Naive thymus-derived CD4-positive, alpha-beta T cell (primary cell): Measurements from ENCODE around the gene ZNF25. TPM values are rescaled to one million over a fixed set of nuclear protein-coding genes. Genes with fewer than 3 reads are reported as not detected.
"Not testable (repeated sequence)": the region's sequence is repeated elsewhere in the genome, so short reads cannot be mapped to it uniquely, and the experiment has no call there.

Experiments
- ATAC-seq: fragments of 150-1000 bp; cut with Tn5 transposase; 2 replicates; pipeline ENCODE4 v1.10.0; 2021; ENCODE audit warnings: mild to moderate bottlenecking, moderate library complexity
- CTCF ChIA-PET: fragments of 350-600 bp; sonication (Branson Sonifier 250); formaldehyde crosslinking; loops from one replicate; lab custom pipeline; 2021; ENCODE audit warnings: antibody characterized with exemption; lab: Charles Lee
- POLR2A ChIA-PET: fragments of 350-600 bp; sonication (Branson Sonifier 250); formaldehyde crosslinking; loops from one replicate; lab custom pipeline; 2021; ENCODE audit warnings: antibody characterized with exemption, inconsistent platforms; lab: Charles Lee
- DNase-seq, 9 donors: peaks; one replicate each; pipeline versions ENCODE4 v3.0.0 to v3.0.0-alpha.2; 2020 to 2022; ENCODE audit warnings: mixed read lengths in 1 of 9
- H3K27ac ChIP-seq: one replicate; pipeline ENCODE4 v1.7.0; 2013; ENCODE audit warnings: mild to moderate bottlenecking, low read depth, low read length, moderate library complexity
- H3K27me3 ChIP-seq, 2 donors: one replicate each; pipeline ENCODE4 v1.7.0; 2013; ENCODE audit warnings: low read length in 2 of 2, mild to moderate bottlenecking in 2 of 2, moderate library complexity in 2 of 2; ENCODE audit not compliant: control insufficient read depth in 2 of 2, insufficient read depth in 2 of 2
- H3K36me3 ChIP-seq, 3 experiments: 1 replicate in 2 of 3; 2 replicates in 1 of 3; pipeline ENCODE4 v1.7.0; 2013; ENCODE audit warnings: low read length in 3 of 3, mild to moderate bottlenecking in 3 of 3, moderate library complexity in 1 of 3; ENCODE audit not compliant: insufficient read depth in 3 of 3, control insufficient read depth in 2 of 3
- H3K4me1 ChIP-seq, 2 donors: one replicate each; pipeline ENCODE4 v1.7.0; 2013; ENCODE audit warnings: low read length in 2 of 2, mild to moderate bottlenecking in 2 of 2, moderate library complexity in 1 of 2; ENCODE audit not compliant: control insufficient read depth in 2 of 2, insufficient read depth in 2 of 2
- H3K4me3 ChIP-seq: 2 replicates; pipeline ENCODE4 v1.7.0; 2013; ENCODE audit warnings: mild to moderate bottlenecking, low read length
- H3K9me3 ChIP-seq, 3 experiments: 1 replicate in 2 of 3; 2 replicates in 1 of 3; pipeline ENCODE4 v1.7.0; 2013; ENCODE audit warnings: low read length in 3 of 3; ENCODE audit not compliant: control insufficient read depth in 2 of 3
- H3K27ac Mint-ChIP-seq, 9 donors: one replicate each; pipeline ENCODE4 v1.8.0; 2020 to 2022; ENCODE audit warnings: mixed read lengths in 9 of 9, mild to moderate bottlenecking in 8 of 9, moderate library complexity in 5 of 9, inconsistent platforms in 2 of 9
- H3K27me3 Mint-ChIP-seq, 5 donors: one replicate each; pipeline ENCODE4 v1.8.0; 2021 to 2022; ENCODE audit warnings: mixed read lengths in 5 of 5, mild to moderate bottlenecking in 1 of 5
- H3K36me3 Mint-ChIP-seq, 5 donors: one replicate each; pipeline ENCODE4 v1.8.0; 2020 to 2022; ENCODE audit warnings: mixed read lengths in 5 of 5, mild to moderate bottlenecking in 3 of 5, inconsistent platforms in 1 of 5
- H3K4me1 Mint-ChIP-seq, 7 donors: one replicate each; pipeline ENCODE4 v1.8.0; 2020 to 2022; ENCODE audit warnings: mixed read lengths in 7 of 7, mild to moderate bottlenecking in 3 of 7, inconsistent platforms in 1 of 7
- H3K4me3 Mint-ChIP-seq, 10 donors: one replicate each; pipeline ENCODE4 v1.8.0; 2020 to 2022; ENCODE audit warnings: mild to moderate bottlenecking in 10 of 10, mixed read lengths in 10 of 10, moderate library complexity in 6 of 10, inconsistent platforms in 2 of 10
- H3K9me3 Mint-ChIP-seq, 11 donors: one replicate each; pipeline ENCODE4 v1.8.0; 2020 to 2022; ENCODE audit warnings: mixed read lengths in 11 of 11, mild to moderate bottlenecking in 4 of 11, inconsistent platforms in 1 of 11, moderate library complexity in 1 of 11
- intact Hi-C, 2 donors: fragments of 100-400 bp; cut with micrococcal nuclease; formaldehyde crosslinking; loops; one replicate each; pipeline ENCODE4 v1.15.1; 2023
- polyA plus RNA-seq, 2 donors: library from polyadenylated mRNA; unstranded; fragments of 300-500 nt; fragmentation: Illumina TruSeq; gene quantifications; one replicate each; pipeline ENCODE4 v1.2.3, GENCODE V29; 2021
- total RNA-seq, 6 experiments: library from RNA in 5 of 6; stranded (reverse) in 5 of 6; gene quantifications; 1 replicate in 5 of 6; 2 replicates in 1 of 6; pipeline ENCODE4 v1.2.3 and lab custom pipeline; 2021 to 2026

Gene ZNF25
- total RNA-seq = 10 to 100 TPM in 3 of 5 experiments, 1 to 10 TPM in 2; 7.0 to 13.9 (median 10.1) TPM
- 1 to 10 TPM; 4.3 to 4.7 TPM for polyA plus RNA-seq
- total RNA-seq (lab: John Stamatoyannopoulos, UW) = 21.1 reads per million, percentile 51 among the genes with 10 or more reads in this experiment

GRCh38 chr10:37976091-37976879 lies at the start of gene ZNF25:
Gene ZNF25 (minus strand): TSS chr10:37976647. CDS start chr10:37971722, 4,925 bp downstream.
- intact Hi-C loops = loop anchor here (1.0 to 10.0 kb wide), 7 partner anchors 34 to 426 kb away; partner anchors contain the start of genes ZNF248 (in 2 of the 2), ZNF33A (in 2 of the 2) and ZNF37A (in 2 of the 2)
- Histone ChIP-seq H3K27me3 (no peaks in the 10 kb centered on the region), H3K4me1 (peaks cover 6 to 10% of the 10 kb centered on the region in 2 donors), H3K36me3 (no peaks in the 10 kb centered on the region), H3K9me3 (no peaks in the 10 kb centered on the region), H3K27ac (peak within 1 kb of the TSS; percentile 95), H3K4me3 (peak within 1 kb of the TSS; percentile 62)
- Mint-ChIP-seq H3K4me3 (peak within 1 kb of the TSS; percentile 87 to 100 (median 95)), H3K27ac (peak within 1 kb of the TSS; percentile 92 to 99 (median 97)), H3K9me3 (peaks cover 0 to 4% (median 0%) of the 10 kb centered on the region in 11 donors), H3K36me3 (peaks cover 0 to 18% (median 6%) of the 10 kb centered on the region in 5 donors), H3K4me1 (peaks cover 19 to 36% (median 27%) of the 10 kb centered on the region in 7 donors), H3K27me3 (peaks cover 0 to 2% (median 0%) of the 10 kb centered on the region in 5 donors)
- ATAC-seq = peak; percentile 94
- peak; percentile 83 to 97 (median 96) for DNase-seq
- ChIA-PET POLR2A (interaction anchor here (0.5 to 3.5 kb wide), 14 partner anchors 11 to 427 kb away, joined by 3 to 25 read pairs (median 4); partner anchors contain the start of genes ZNF248, ZNF33A and ZNF37A), CTCF (interaction anchor here (0.5 to 1.2 kb wide), 5 partner anchors 13 to 117 kb away, joined by 3 to 5 read pairs (median 4); partner anchors contain the start of genes ZNF33A and ZNF37A)

- Histone ChIP-seq H3K27ac (no peak overlapping the region), H3K36me3 (peaks cover 0 to 63% (median 10%) of the 10 kb centered on the region in 3 experiments), H3K9me3 (no peaks in the 10 kb centered on the region), H3K4me1 (peaks cover 0 to 6% of the 10 kb centered on the region in 2 donors), H3K27me3 (no peaks in the 10 kb centered on the region), H3K4me3 (no peak overlapping the region)
- H3K36me3 Mint-ChIP-seq = peaks cover 41 to 85% (median 82%) of the 10 kb centered on the region in 5 donors
- no peak overlapping the region for H3K4me3 Mint-ChIP-seq
- CTCF ChIA-PET = no interaction called here
- H3K4me1 Mint-ChIP-seq = peaks cover 16 to 44% (median 33%) of the 10 kb centered on the region in 7 donors
- peaks cover 0 to 27% (median 0%) of the 10 kb centered on the region in 11 donors for H3K9me3 Mint-ChIP-seq
- DNase-seq = no peak
- H3K27me3 Mint-ChIP-seq = no peaks in the 10 kb centered on the region
- peak overlapping the region in 4 of 9 donors; percentile 41 to 85 (median 62) for H3K27ac Mint-ChIP-seq
- POLR2A ChIA-PET = interaction anchor here (0.6 kb wide), 1 partner anchor 10 kb away, joined by 6 read pairs; no protein-coding TSS in a partner anchor
- intact Hi-C loops = no loop called here
- ATAC-seq = peak; percentile 59
Measured at GRCh38 chr10:38025283-38025682, 48.8 kb upstream of the ZNF25 start.

GRCh38 chr10:38019124-38019523 lies 42.7 kb upstream of the ZNF25 start:
- DNase-seq, H3K27me3 Mint-ChIP-seq, H3K4me3 ChIP-seq, H3K27ac ChIP-seq, H3K4me1 ChIP-seq, intact Hi-C loops, H3K9me3 ChIP-seq, ATAC-seq, H3K4me3 Mint-ChIP-seq, CTCF ChIA-PET, H3K27me3 ChIP-seq: not testable (repeated sequence)
- Mint-ChIP-seq H3K4me1 (peaks cover 11 to 49% (median 36%) of the 10 kb centered on the region in 7 donors), H3K9me3 (peaks cover 0 to 21% (median 4%) of the 10 kb centered on the region in 11 donors), H3K36me3 (peaks cover 33 to 83% (median 72%) of the 10 kb centered on the region in 5 donors), H3K27ac (peak overlapping the region in 1 of 9 donors; percentile 35)
- POLR2A ChIA-PET = interaction anchor here (1.0 kb wide), 1 partner anchor 9 kb away, joined by 4 read pairs; the partner anchor contains the start of gene ZNF33A
- H3K36me3 ChIP-seq = peaks cover 11 to 63% (median 16%) of the 10 kb centered on the region in 3 experiments

- Mint-ChIP-seq H3K27me3 (no peaks in the 10 kb centered on the region), H3K4me3 (no peak overlapping the region), H3K9me3 (peaks cover 0 to 21% (median 4%) of the 10 kb centered on the region in 11 donors), H3K36me3 (peaks cover 26 to 78% (median 58%) of the 10 kb centered on the region in 5 donors), H3K4me1 (peaks cover 26 to 76% (median 50%) of the 10 kb centered on the region in 7 donors), H3K27ac (peak overlapping the region in 1 of 9 donors; percentile 28)
- no peak for DNase-seq
- no peaks in the 10 kb centered on the region for H3K27me3 ChIP-seq
- H3K4me1 ChIP-seq = peaks cover 14 to 18% of the 10 kb centered on the region in 2 donors
- no peak for ATAC-seq
- no peak overlapping the region for H3K27ac ChIP-seq
- intact Hi-C loops = no loop called here
- ChIA-PET POLR2A (no interaction called here), CTCF (no interaction called here)
- H3K4me3 ChIP-seq = no peak overlapping the region
- no peaks in the 10 kb centered on the region for H3K9me3 ChIP-seq
- peaks cover 7 to 53% (median 16%) of the 10 kb centered on the region in 3 experiments for H3K36me3 ChIP-seq
Measured at GRCh38 chr10:38016354-38016753, 39.9 kb upstream of the ZNF25 start.

- Histone ChIP-seq H3K4me1 (peaks cover 14% of the 10 kb centered on the region in 2 donors), H3K27me3 (no peaks in the 10 kb centered on the region), H3K9me3 (no peaks in the 10 kb centered on the region), H3K27ac (peak within 1 kb of the TSS; percentile 96), H3K36me3 (peaks cover 0 to under 1% (median 0%) of the 10 kb centered on the region in 3 experiments), H3K4me3 (peak within 1 kb of the TSS; percentile 94)
- ChIA-PET CTCF (interaction anchor here (1.1 kb wide), 1 partner anchor 33 kb away, joined by 5 read pairs; no protein-coding TSS in a partner anchor), POLR2A (interaction anchor here (0.5 to 1.8 kb wide), 10 partner anchors 8 to 393 kb away, joined by 3 to 22 read pairs (median 4); partner anchors contain the start of genes ZNF25 and ZNF37A)
- Mint-ChIP-seq H3K4me1 (peaks cover 11 to 51% (median 37%) of the 10 kb centered on the region in 7 donors), H3K4me3 (peak within 1 kb of the TSS; percentile 85 to 96 (median 91)), H3K9me3 (peaks cover 0 to 2% (median 0%) of the 10 kb centered on the region in 11 donors), H3K27ac (peak within 1 kb of the TSS; percentile 95 to 100 (median 98)), H3K27me3 (no peaks in the 10 kb centered on the region), H3K36me3 (peaks cover 10 to 26% (median 15%) of the 10 kb centered on the region in 5 donors)
- intact Hi-C loops = loop anchor here (1.0 to 5.0 kb wide), 5 partner anchors 34 to 392 kb away; partner anchors contain the start of genes ZNF248 (in 2 of the 2), ZNF25 (in 2 of the 2) and ZNF37A (in 2 of the 2)
- DNase-seq = peak in 8 of 9 donors; percentile 80 to 96 (median 94)
- ATAC-seq = peak; percentile 88
Measured at GRCh38 chr10:38010119-38010903, 33.9 kb upstream of the ZNF25 start, which contains the start of gene ZNF33A. Gene ZNF33A (plus strand): TSS chr10:38010675. CDS start chr10:38012342, 1,667 bp downstream.
